Measurements from ENCODE around the gene AKTIP.
"Not testable (repeated sequence)": the region's sequence is repeated elsewhere in the genome, so short reads cannot be mapped to it uniquely, and the experiment has no call there.

Gene AKTIP

DNA sequence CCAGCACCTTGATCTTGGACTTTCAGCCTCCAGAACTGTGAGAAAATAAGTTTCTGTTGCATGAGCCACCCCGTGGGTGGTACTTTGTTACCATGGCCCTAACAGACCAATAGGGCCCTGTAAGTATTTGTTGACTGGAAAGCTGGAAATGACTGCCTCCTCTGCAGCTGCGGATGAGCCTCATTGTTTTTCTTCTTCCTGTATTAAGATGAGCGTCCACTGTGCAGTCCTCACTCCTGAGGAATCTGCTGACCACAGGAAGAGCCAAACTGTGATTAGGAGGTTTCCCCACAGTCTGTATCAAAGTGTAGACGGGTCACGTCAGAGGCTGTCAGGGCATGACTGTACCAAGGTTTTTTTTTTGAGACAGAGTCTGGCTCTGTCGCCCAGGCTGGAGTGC is 12.2 kb upstream of the AKTIP start:
- DNase-seq = no peak

DNA sequence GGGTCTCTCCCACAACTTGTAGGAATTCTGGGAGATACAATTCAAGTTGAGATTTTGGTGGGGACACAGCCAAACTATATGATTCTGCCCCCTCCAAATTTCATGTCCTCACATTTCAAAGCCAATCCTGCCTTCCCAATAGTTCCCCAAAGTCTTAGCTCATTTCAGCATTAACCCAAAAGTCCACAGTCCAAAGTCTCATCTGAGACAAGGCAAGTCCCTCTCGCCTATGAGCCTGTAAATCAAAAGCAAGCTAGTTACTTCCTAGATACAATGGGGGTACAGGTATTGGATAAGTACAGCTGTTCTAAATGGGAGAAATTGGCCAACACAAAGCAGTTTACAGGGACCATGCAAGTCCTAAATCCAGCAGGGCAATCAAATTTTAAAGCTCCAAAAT is 9.8 kb upstream of the AKTIP start:
- DNase-seq = not testable (repeated sequence)

- no peak for DNase-seq
Measured at GRCh38 chr16:53511403-53512280, 8.6 kb upstream of the AKTIP start.

GRCh38 chr16:53511084-53511402 is 8.0 kb upstream of the AKTIP start:
- no peak for DNase-seq

GRCh38 chr16:53510704-53511070 is 7.7 kb upstream of the AKTIP start:
- no peak for DNase-seq

DNA sequence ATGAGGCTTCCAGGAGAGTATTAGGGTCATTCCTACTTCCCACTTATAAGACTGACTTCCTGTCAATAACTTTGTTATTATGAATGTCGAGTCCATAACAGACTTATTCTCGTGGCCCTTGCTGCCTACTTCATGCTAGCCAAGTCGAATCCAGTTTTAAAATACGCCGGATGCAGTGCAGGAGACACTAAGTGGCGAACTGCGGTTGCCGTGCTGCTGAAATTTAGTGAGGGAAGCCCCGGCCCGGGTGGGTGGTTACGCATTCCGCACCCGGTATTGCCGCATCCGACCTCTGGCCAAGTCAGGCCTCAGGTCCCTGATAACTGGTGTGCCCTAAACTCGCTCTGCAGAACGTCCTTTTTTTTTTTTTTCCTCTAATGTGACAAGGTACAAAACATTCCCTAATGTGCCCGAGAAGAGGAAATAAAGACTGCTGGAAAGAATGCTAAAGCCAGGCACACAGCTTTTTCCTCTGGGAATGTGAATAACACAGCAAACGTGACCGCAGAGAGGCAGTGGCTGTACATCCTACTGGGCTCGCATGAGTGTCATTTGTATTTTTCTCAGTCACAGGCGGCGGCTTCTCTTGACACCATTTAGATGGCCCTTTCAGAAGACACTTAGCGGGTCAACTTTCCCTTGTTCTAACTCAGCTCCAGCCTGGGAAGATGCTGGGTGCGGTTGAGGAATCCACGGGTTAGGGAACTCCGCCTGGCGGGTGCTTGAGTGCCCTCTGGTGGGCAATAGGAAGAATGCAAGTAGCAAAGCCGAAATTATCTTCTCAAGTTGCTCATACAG is 7.1 kb upstream of the AKTIP start:
- no peak for DNase-seq

DNA sequence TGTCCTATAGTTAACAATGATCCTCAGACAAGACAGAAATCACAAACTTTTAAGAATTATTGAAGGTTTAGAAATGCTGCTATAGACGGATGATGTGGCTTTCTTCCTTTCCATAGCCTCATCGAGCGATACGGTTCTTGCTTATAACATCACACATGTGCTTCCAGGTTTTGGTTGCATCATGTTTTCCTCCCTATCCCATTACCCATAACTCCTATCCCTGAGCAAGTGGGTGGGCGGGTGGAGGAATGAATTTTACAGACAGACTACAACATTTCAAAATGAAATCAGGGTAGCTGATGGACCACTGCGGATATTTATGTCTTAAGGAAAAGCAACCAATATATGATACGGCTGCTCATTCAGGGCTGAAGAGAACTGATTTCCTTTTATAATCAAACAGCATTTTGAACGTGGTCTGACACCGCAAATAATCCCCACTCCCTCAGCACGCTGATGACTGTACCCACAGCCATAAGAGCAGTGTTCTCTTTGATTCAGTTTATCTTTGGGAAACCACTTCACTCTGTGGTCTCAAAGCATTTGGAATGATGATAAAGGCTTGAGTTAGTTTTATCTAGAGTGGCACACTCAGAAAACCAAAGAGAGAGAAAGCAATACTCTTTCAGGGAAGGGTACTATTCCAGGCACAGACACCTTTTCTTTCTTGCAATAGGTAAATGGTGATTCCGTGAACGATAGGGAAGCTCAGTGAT is 4.6 kb upstream of the AKTIP start:
- no peak for DNase-seq

DNA sequence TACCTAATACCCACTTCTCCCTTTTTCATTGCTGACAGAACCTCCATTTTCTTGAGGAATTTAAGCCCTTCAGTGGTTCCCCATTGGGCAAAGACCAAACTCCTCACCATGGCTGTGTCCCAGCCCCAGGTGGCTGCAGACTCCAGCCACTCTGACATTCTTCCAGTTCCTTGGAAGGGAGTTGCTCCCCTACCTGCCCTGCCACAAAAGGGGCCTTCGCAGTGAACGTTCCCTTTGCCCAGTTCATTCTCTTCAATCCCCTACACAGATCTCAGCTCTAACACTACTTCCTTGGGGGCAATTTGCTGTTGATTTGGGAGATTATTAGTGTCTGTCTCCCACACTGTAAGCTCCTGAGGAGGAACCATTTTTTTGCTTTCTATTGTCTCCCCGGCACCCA is 3.2 kb upstream of the AKTIP start:
- no peak for DNase-seq

- DNase-seq = no peak
Measured at GRCh38 chr16:53504665-53505064, 1.7 kb upstream of the AKTIP start.

GRCh38 chr16:53503991-53504663 is 1.1 kb upstream of the AKTIP start:
- no peak for DNase-seq

DNA sequence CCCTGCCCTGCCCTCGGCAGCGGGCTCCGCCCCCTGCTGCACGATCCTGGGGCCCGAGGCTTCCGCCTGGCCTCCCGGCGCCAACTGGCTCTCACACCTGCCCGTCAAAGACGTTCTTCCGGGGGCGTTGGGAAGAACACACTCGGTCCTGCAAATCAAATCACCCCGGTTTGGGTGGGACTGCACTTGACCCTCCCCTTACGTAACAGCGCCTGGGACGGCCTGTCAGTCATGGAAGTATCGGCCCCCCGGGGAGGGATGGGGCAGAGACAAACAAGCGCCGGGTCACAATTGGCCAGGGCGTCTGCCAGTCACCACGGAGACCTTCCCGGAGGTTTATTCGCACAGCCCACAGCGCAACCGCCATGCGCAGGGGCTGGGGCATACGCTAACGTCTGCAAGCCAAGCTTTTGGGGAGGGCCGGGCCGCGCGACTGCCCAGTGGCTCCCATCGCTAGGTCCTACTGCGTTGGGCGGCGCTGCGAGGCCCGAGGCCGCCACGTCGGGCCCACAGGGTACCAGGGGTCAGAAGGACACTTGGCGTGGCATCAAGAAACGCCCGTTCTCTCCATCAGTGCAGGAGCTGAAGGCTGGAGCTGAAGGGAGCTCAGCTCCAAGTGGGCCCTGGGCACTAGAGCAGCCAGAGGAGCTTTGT is 388 bp upstream of the AKTIP start:
- peak; percentile 96 for DNase-seq

- DNase-seq = no peak
Measured at GRCh38 chr16:53501216-53501859, 1.7 kb downstream of the AKTIP start.

DNA sequence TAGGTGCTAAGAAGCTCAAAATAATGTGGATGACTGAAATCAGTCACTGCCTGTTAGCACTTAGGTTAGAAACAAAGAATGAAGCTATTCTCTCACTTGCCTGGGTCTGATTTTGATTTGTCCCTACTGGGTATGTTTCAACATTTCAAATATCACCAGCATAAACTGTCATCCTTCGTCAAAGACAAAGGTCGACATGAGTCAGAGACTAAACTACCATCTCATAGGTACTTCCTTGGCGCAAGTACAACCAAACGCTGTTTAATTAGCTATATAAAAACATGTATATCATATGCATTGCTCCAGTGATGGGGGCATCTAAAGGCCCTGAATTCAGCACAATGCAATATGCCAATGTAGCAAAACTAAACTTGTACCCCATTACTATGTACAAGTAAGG is 4.0 kb downstream of the AKTIP start:
- DNase-seq = no peak

- no peak for DNase-seq
Measured at GRCh38 chr16:53495325-53495724, 7.7 kb downstream of the AKTIP start.

DNA sequence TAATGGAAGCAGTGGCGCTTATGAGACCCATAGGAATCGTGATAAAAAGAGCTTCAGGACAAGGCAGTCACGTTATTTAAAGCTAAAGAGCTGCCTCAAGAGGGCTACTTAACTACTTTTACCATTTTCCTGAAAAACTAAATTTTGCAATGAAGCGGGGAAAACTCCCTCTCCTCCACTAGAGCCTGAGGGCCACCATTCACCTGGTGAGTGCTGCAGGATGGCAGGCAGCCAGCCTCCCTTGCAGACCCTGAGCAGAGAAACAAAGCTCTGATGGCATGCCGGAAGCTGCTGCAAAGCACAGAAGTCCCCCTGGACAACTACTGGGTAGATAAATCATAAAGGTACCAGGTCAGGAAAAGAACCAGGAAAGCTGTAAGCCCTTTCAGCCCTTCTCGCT is 8.4 kb downstream of the AKTIP start:
- DNase-seq = no peak

- no peak for DNase-seq
Measured at GRCh38 chr16:53492503-53492902, 10.5 kb downstream of the AKTIP start.

DNA sequence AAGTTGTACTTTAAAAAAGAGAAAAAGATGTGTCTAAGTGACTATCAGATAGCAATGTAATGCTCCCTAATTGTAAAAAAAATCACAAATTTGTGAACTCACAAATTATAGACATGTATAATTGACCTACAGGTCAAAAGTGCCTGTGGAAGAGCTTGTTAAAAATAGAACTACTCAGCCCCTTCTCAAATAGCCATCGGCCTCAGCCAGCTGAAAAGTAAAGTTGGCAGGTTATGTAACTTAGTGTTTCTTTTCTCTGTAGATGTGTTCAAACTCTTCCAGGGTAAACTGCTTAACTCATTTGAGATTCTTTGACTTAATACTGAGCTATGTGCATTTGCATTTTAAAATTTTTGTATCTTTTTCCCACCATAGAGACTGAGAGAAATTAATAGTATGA is 13.3 kb downstream of the AKTIP start:
- DNase-seq = no peak

DNA sequence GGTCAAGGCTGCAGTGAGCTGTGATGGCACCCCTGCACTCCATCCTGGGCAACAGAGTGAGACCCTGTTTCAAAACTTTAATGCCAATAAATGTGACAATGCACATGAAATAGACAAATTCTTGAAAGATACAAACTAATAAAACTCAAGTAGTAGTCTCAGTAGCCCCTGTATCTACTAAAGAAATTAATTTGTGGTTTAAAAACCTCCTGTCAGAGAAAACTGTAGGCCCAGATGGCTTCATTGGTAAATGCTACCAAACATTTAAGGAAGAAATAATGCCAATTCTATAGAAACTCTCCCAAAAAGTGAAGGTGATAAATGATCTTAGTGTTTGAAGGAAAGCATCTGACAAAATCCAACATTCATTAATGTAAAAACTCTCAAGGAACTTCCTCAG is 16.8 kb downstream of the AKTIP start:
- DNase-seq = no peak

GRCh38 chr16:53484542-53484941 is 18.5 kb downstream of the AKTIP start:
- DNase-seq = no peak

- no peak for DNase-seq
Measured at GRCh38 chr16:53482123-53482522, 20.9 kb downstream of the AKTIP start.

DNA sequence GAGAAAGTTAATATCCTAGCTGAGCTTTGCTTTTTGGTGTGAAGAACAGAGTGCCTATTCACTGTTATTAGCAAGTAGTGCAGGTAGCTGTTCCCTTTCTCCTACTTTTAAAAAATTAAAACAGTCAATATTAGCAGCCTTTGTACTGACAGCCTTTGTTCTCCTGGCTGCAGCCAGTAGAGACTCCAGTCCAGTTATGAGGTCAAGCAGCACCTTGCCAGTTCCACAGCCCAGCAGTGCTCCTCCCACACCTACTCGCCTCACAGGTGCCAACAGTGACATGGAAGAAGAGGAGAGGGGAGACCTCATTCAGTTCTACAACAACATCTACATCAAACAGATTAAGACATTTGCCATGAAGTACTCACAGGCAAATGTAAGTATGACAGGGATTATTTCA is 22.6 kb downstream of the AKTIP start:
- no peak for DNase-seq

DNA sequence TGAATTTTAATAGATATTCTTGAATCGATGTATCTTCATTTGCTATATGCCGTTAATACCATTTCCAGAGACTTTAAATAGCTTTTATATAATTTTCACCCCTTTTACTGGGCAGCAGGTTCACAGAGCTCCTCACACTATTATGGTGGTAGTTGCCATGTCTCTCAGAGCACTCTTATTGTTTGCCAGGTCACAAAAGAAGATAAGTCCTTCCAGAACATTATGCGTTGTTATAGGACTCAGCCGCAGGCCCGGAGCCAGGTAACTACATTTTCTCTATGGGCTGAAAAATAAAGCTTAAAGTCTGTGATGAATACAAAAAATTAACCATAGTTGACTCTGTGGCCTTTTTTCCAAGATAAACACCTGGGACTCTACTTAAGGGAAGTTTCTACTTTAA is 24.0 kb downstream of the AKTIP start:
- DNase-seq = no peak

All from NCI-H748 treated with DMSO at 0.1 percent for 48 hours (cell line).